ENCODE results near the gene MEGF9.

GRCh38 chr9:120681121-120681520 lies 33.1 kb downstream of the MEGF9 start:
- TF ChIP-seq CTCF (IDR thresholded peaks at IDR 0.05; ENCODE audit: poor library complexity) (no peak), EZH2 (IDR thresholded peaks at IDR 0.05; ENCODE audit: borderline replicate concordance) (no peak), EZH2phosphoT487 (IDR thresholded peaks at IDR 0.05; ENCODE audit: low read depth, severe bottlenecking, unreplicated experiment) (no peak)
